Measurements from ENCODE around the gene RPP25L.

Gene RPP25L

DNA sequence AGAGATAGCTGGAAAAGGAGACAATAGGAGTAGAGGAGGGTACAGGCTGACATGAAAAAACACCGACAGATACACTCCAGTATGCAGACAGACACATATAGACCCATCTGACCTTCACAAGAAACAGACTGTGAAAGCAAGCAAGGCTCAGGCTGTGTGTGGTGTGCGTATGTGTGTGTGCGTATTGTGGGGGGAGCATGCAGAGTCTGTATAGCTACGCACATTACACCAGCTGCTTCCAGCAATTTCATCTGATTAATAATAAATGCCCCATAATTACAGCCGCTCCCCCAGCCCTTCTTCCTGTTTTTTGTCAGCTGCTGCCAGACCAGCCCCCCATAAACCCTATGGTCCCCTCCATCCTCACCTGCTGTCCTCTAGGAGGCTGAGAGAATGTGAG, 29.1 kb downstream of the RPP25L start:
- DNase-seq, result no peak

DNA sequence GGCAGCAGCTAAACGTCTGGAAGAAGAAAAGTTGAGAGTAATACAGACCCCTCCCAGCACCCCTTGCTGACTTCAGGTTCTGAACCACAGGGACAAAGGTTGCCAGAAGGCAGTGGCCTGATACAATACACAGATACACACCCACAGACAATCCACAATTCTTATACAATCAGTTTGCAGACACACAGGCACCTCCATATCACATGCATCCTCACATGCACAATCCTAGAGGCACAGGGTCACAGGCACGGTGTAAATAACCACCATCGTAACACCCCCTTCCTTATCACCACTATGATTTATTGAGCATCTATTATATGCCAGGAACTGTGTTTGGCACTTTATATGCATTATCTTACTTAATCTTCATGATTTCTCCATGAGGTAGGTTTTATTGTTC, 30.6 kb downstream of the RPP25L start:
- DNase-seq, result no peak

DNA sequence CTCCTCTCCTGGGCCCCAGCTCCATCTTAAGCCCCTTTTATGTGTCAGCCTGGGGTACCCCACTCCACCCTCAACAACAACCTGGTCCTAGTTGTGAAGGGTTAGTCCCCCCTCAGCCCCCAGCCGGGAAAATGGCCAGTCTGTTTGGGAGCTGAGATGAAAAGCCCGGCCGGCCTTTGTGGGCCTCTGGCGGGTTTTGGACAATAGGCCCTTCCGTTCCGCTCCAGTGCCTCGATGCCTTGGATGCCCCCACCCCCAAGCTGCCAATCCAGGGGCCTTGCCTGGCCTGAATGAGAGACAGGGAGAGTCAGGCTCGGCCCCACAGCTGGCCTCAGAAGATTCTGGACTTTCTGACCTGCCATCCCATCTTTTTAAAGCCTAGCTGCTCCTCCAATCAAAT, 31.5 kb downstream of the RPP25L start:
- DNase-seq, result no peak

DNA sequence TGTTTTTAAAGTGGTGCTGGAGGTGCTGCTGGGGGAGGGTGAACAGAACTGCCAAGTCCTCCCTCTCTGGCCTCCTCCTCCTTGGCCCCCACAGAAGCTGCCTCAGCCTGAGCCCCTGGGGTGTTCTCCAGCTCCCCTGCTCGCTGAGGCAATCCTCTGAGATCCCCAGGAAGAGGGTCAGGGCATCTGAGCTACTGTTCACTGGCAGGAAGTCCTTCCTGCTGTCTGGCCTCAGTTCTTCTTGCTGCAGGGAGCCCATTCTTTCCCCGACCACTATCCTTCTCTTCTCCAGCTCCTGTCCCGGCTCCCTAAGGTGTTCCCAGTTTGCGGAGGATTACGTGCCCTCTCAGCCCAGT, 32.1 kb downstream of the RPP25L start:
- no peak for DNase-seq

DNA sequence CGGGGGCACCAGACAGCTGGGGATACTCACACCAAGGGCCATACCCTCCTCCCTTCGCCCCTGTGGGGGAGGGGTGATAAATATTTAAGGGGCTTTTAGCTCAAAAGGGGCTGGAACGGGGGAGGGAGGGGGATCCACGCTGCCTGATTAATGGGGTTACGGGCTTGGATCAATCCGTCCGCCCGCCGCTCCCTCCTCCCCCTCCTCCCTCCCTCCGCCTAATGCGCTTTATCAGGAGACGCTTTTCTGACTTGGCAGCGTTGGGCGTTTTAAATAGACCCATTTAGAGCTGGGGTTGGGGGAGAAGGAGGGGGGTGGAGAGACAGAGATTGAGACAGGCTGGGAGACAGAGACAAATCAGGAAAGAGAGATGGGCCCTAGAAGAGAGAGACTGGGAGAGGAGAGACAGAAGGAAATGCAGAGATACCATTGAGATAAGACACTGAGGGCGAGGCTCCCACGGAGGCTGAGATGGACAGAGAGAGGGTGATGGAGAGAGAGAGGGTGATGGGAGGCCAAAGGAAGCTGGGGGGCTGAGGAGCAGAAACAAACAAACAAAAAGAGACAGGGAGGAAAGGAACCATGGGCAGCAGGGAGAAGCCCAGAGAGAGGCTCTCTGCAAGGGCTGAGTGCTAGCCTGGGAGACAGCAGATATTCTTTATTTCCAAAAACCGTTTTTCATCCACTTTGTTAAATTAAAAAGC, 32.6 kb downstream of the RPP25L start:
- no peak for DNase-seq

DNA sequence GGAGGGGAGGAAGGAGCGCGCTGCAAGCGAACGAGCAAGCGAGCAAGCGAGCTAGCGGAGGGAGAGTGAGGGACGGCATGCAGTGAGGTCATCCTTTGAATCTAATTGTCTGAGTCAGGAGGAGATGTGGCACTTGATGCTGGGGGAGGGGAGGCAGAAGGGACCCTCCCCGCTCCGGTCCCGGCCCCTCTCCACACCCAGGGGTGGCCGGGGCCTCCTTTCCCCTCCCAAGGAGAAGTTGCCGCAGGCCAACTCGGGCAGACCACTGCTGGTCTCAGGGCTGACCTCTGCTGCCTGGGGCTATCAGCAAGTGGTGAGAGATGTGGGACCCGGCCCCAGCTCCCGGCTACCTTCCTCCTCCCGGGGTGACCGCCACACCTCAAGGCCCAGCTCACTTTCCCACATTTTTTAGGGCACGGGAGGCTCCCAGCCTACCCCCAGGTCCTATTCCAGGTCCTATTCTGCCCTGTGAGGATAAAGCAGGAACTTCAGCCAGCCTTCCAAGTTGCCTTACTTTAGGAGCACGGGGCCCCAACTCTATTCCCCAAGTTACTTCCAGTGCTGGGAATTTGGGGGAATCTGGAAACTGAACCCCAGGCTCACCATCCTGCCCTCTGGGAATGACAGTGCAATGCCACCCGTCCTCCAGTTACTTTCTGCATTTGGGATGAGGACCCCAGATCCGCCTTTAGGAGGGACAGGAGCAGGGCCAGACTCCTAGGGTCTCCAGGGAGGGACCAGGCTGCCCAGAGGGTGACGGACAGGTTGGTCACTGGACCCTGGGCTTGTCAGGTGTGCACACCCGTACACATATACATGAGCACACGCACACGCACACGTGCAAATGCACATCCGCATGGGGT, 33.4 kb downstream of the RPP25L start:
- DNase-seq, result no peak

DNA sequence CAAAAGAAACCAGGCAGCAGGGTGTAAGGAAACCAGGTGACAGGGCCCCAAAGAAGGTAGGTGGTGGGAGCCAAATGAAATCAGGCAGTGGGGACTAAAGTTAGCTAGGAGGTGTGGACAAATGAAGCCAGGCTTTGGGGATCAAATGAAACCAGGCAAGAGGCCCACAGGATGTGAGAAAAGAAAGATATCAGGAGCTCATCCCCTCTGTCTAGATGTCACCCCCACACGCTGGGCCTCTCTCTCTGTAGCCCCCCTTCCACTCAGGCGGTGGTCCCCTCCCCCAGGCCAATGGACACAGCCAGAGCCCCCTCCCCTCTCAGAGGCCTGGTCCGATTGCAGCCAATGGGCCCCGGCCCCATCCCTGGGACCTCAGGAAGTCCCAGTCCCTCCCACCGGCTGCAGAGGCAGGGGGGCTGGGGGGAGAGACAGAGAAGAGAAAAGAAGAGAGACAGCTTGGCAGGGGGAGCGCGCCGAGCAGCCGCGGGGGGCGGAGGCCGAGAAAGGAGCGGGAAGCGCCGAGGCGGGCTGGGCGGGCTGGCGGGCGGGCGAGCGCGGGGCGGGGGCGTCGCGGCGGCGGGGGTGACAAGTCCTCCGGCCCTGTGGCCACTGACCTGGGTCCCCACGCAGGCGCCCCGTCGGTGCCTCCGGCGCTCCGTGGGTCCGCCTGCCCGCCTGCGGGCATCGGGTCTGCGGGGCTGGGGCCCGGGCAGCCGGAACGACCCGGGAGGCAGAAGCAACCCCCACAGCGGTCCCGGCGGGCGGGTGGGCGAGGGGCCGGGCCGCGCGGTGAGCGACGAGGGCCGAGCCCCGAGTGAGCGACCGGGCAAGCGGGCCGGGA, 34.3 kb downstream of the RPP25L start:
- DNase-seq, result no peak

DNA sequence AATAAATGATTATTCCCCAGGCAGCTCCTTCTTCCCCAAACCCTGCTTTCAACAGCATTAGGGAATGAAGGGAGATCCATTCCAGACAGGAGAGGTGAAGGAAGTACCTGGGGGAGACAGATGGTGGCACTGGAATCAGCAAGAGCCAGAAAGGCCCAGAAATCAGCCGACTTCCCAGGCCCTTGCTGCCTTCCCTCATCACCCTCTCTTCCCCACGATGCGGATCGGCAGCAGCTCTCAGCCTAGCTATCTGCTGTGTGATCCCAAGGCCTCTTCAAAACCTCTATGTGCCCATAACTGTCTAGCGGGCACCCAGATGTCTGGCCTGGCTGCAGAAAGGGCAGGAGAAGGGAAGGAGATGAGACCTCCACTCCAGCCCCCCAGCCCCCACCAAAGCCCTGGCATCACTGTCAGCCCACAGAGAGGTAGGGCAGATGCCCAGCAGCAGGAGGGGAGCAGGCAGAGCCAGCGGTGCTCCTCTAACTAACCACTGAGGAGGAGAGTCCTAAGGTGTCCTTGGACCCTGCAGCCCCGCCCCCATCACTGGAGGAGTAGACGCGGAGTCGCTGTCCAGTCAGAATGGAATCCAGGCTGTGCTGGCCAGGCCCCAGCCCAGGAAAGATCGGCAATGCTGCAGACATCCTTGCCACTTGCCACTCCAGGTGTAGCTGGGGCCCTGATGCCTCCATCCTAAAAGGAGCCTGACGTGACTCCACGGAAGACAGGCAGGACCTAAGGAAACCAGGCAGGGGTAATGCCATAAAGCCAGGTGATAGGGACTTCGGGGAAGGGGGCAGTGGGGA, 35.1 kb downstream of the RPP25L start:
- no peak for DNase-seq

DNA sequence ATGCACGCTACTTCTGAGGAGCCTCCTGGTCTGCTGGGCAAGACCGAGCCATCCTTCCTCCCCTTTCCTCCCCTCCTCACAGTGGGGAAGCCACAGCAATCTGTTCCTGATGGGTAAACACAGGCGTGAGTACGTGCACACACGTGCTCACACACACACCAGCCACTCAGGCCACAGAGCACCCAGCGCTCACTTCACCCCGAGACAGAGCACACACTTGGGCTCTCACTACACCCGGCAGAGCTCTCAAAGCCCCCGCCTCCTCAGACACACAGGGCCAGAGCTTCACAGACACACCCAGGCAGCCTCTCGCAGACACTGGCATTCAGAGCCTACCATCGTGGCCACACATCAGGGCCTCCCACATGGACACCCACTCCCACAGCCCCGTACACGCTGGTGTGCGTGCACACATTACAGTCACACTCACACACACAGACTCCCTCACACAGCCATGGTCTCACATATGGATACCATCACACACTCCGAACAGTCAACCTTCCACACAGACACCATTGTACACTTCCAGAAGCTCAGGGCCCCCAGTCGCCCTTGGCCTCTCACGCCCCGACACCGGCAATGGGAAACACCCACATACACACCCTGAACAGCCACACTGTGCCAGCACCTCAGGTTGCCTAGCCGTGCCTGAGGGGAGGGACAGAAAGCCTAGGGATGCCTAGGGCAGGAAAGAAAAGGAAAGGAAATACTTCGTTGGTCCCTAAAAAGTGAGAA, 35.9 kb downstream of the RPP25L start:
- no peak for DNase-seq

DNA sequence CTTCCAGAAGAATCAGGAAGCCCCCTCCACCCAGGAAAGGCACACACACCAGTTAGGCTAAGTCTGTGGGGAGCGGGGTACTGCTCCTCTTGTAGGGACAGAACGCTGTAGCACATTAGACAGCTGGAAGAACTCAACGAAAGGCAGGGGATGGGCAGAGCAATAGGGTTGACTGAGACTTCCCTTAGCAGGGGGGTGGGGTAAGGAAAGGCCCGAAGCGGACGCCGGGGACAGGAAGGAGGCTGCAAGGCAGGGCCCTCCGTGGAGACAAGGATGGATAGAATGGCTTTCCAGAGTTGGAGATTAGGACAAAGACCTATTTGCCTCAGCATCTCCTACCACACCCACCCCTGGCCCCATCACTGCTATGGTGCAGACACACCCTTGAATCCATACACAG, 36.7 kb downstream of the RPP25L start:
- DNase-seq, result no peak

DNA sequence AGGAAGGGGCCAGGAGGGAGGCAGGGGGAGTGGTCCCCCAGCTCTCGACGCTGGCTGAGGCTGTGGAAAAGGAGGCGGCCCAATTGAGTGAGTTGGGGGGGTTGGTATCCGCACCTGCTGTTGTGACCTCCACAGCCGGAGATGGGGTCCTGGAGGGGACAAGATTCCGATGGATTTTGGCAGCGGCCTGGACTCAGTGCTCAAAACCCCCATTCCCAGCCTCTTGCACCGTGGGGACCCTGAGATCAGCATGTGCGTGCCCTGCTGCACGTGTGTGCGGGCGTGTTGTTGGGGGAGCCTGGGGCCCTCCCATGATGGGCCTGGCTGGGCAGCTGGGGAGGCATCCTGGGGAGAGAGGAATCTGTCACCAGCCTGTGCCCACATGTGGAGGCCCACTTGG, 37.3 kb downstream of the RPP25L start:
- no peak for DNase-seq

DNA sequence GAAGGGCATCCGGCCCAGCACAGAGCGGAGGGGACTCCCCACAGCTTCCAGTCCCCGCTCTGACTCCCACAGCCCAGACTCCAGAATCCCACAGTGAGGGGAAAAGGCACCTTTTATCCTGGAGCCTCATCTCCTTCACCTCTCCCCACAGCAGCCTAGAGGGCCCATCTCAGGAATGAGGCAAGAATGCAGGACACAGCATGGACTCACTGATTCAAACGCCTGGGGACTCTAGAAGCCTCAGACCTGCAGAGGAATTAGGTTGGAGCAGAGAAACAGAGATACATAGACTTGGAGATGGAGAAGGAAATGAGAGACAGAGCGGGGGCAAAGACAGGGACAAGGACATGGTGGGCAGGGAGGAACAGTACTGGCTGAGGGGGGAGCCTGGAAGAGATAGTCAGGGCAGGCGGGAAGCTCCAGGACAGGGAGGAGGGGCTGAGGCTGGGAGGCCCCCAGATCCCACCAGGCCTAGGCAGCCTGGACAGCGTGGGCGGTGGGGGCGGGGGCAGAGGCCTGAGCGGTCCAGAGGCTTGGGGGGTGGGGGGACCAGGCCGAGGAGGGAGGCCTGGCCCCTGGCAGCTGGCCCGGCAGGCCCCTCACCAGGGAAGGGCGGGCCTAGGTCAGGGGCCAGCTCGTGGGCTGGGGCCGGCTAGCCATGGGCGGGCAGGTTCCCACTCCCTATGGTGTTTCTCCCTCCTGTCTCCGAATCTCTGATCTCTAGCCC, 38.1 kb downstream of the RPP25L start:
- DNase-seq, result no peak

DNA sequence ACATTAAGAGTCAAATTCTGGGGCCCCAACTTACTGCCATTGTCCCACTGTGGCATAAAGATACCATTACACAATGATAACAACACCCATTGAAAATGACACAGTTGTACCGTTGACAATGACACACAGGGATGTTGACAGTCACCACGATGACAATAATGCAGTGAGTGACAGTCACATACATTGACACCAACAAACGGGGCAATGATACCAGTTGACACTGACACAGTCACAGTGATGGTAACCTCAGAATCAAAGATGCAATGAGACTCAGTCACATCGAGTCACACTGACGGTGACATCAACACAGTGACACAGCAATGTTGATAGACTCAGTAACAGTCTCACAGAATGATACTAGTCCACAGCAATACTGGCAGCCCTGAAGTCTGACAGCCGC, 39.3 kb downstream of the RPP25L start:
- DNase-seq, result no peak

DNA sequence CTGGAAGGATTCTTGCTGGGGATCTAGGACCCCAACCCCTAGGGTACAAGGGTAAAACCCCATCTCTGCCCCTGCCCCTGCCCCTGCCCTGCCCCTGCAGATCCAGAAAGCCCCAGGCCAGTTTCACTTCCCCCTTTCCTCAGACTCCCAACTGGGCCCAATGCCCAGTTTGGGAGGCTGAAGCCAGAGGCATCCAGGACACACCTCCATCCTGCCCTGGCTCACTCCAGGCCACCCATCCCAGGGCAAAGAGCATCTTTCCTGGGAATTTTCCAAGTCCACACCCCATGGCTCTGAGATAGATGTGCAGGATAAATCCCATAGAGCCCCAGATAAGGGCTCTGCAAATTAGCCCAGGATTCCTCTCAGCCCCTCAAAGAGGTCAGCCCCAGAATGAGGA, 39.8 kb downstream of the RPP25L start:
- no peak for DNase-seq

DNA sequence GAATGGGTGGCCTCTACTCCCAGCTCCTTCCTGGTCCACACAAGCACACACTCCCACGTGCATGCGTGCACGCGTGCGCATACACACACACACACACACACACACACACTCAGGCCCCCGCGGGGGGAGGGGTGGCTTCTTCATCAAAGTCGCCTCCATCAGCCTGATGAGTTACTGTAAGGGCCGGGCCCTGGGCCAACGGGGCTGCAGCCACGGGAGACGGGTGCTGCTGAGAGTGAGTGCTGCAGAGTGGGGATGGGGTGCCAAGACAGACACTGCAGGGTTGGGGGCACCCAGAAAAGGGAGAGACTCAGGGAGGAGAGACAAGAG, 40.5 kb downstream of the RPP25L start:
- no peak for DNase-seq

DNA sequence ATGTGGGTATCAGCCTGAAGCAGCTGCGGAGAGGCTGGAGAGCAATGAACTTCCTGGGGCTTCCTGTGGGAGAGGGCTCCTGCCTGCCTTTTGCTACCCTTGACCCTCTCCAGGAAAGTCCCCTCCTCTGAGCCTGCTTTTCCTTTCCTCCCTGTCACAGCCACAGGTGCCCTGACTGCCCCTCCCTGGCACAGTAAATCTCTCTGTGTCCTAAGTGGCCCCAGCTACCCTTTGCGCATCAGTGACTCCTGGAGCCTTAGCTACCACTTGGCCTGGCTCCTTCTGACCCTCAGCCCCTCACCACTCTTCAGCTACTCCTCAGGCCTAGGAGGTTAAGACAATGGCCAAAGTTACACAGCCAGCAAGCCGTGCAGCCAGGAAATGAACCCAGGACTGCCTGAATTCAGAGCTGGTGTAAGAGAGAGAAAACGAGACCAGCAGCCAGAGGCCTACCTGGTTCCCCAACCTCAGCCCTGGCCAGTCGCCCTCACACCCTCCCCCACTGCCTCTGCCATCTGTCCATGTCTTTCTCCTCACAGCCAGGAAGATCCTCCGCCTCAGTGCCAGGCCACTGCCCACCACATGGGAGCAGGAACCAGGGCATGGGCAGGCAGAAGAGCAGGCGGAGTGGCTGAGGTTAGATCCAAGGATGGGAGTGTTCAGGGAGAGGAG, 41.0 kb downstream of the RPP25L start:
- no peak for DNase-seq

DNA sequence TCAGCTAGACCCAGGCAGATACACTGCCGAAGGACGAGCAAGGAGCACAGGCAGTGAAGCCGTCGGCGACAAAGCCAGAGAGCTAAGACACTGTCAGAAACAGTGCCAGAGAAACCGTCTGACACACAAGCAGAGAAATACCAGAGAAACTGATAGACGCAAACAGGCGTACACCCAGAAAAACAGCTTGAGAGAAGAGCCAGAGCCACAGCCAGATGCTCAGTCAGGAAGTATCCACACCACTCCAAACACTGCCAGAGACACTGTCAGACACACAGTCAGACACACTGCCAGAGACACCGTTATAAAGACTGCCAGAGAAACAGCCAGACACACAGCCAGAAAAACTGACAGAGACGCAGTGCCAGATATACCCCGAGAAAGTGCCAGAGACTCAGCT, 41.5 kb downstream of the RPP25L start:
- DNase-seq, result no peak

DNA sequence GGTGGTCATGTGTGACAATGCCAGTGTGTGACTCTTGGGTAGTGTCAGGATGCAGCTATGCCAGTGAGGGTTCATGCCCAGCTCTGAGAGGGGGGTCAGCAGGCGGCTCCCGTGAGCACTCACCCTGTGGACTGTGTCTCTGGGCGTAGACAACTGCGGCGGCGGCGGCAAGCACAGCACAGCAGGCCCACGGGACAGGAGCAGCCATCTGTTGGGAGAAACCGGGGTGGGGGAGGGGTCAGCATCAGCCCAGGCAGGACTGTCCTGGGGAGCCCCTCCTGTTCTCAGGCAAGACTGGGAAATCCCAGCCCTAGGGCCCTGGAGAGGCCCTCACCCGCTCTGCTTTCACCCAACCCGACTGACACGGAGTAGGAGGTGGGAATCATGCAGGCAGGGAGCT, 43.1 kb downstream of the RPP25L start:
- DNase-seq, result no peak

DNA sequence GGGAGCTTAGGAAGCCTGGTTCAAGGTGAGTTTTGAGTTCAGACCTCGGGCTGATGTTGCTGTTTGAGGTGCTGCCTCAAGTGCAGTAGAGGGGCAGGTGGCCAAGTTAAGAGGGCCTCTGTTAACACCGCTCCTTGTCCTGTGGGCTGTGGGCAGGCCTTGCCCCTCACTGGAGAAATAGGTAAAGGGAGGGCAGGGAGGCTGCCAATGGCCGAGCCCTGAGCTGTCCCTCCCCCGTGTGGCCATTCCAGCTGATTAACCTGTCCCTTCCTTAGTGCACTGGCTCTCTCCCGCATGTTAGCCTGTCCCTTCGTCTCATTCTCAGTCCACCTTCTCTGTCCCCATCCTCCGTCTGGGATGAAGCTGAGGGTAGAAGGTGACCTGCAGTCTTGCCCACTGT, 43.8 kb downstream of the RPP25L start:
- DNase-seq, result no peak

DNA sequence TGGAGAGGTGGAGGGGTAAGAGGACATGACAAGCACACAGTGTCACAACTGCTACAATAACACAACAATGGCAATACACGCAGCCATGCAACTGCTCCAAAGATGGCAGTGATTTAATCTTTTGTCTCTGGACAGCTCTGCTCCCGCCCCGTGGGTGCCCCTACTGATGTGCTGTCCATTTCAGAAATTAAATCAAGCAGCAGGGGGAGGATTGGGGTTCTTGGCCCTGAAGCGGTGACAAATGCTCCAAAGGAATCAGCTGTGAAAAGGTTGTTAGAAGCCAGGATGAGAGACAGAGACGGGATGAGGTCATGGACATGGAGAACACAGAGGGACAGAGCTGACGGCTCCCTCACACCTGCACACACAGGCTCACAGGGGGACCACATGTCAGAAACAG, 44.9 kb downstream of the RPP25L start:
- DNase-seq, result no peak

DNA sequence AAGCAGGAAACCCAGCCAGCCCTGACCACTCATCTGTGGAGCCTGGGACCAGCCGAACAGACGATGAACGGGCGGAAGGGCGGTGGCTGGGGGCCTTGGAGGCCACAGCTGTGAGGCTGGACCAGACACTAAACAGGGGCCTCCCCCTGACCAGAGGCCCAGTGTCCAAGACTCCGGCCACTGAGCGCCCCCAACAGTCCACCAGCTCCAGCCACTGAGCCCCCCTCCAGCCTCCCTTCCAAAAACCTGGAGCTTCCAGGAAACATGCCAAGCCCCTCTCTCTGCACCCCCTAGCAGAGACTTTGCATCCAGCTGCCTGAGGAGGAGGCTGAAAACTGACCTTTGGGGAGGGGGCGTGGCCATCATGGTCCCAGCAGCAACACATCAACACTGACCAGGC, 45.6 kb downstream of the RPP25L start:
- DNase-seq, result no peak
